GM03348 (cell line): ENCODE data around the gene IMPA2.
"Not testable (repeated sequence)": the region's sequence is repeated elsewhere in the genome, so short reads cannot be mapped to it uniquely, and the experiment has no call there.

ENCODE experiments used
- DNase-seq: peaks from one replicate; pipeline ENCODE4 v3.0.0; 2012; ENCODE audit warnings: low spot score

Gene IMPA2

GRCh38 chr18:12030670-12031069, 49.4 kb downstream of the IMPA2 start:
- DNase-seq, result no peak

- no peak for DNase-seq
Measured at GRCh38 chr18:12031181-12031580, 49.9 kb downstream of the IMPA2 start.

- DNase-seq, result peak; percentile 77
Measured at GRCh38 chr18:12031846-12032245, 50.5 kb downstream of the IMPA2 start.

GRCh38 chr18:12032786-12033642, 51.7 kb downstream of the IMPA2 start:
- peak; percentile 69 for DNase-seq

- no peak for DNase-seq
Measured at GRCh38 chr18:12033643-12034025, 52.3 kb downstream of the IMPA2 start.

- DNase-seq, result no peak
Measured at GRCh38 chr18:12034241-12035100, 53.2 kb downstream of the IMPA2 start.

- no peak for DNase-seq
Measured at GRCh38 chr18:12035481-12035880, 54.2 kb downstream of the IMPA2 start.

- no peak for DNase-seq
Measured at GRCh38 chr18:12036201-12036751, 55.0 kb downstream of the IMPA2 start.

GRCh38 chr18:12038082-12038638, 56.9 kb downstream of the IMPA2 start:
- peak; percentile 29 for DNase-seq

GRCh38 chr18:12038639-12039539, 57.6 kb downstream of the IMPA2 start:
- peak; percentile 92 for DNase-seq

GRCh38 chr18:12039540-12039930, 58.2 kb downstream of the IMPA2 start:
- DNase-seq, result not testable (repeated sequence)

GRCh38 chr18:12041561-12041960, 60.3 kb downstream of the IMPA2 start:
- DNase-seq, result peak; percentile 73

- DNase-seq, result no peak
Measured at GRCh38 chr18:12043811-12044210, 62.5 kb downstream of the IMPA2 start.

- no peak for DNase-seq
Measured at GRCh38 chr18:12044591-12044990, 63.3 kb downstream of the IMPA2 start.

- DNase-seq, result no peak
Measured at GRCh38 chr18:12046046-12046750, 64.9 kb downstream of the IMPA2 start.

GRCh38 chr18:12046751-12047335, 65.5 kb downstream of the IMPA2 start:
- no peak for DNase-seq

- no peak for DNase-seq
Measured at GRCh38 chr18:12048010-12048826, 66.9 kb downstream of the IMPA2 start.

- peak; percentile 43 for DNase-seq
Measured at GRCh38 chr18:12048827-12049175, 67.5 kb downstream of the IMPA2 start.

GRCh38 chr18:12049978-12050811, 68.9 kb downstream of the IMPA2 start:
- DNase-seq, result no peak
